HUDEP-2 (cell line): ENCODE results near the gene ALG9.
"Not testable (repeated sequence)": the region's sequence is repeated elsewhere in the genome, so short reads cannot be mapped to it uniquely, and the experiment has no call there.

Experiments used
- DNase-seq, 76 experiments: peaks; one replicate each; lab custom pipeline; 2025; ENCODE audit not compliant: unreplicated experiment in 76 of 76; lab: John Stamatoyannopoulos, UW

ALG9 gene

GRCh38 chr11:111771205-111771604 is 100.2 kb downstream of the ALG9 start:
- not testable (repeated sequence) for DNase-seq

- no peak for DNase-seq
Measured at GRCh38 chr11:111770581-111771134, 100.7 kb downstream of the ALG9 start.

- DNase-seq: peak in 8 of 76 experiments; percentile 28 to 51 (median 44)
Measured at GRCh38 chr11:111766834-111767142, 104.6 kb downstream of the ALG9 start.

GRCh38 chr11:111765984-111766833 is 105.2 kb downstream of the ALG9 start, which contains the start of gene PPP2R1B:
PPP2R1B (minus strand) TSS chr11:111766389; CDS start chr11:111766361, 28 bp downstream.
- peak in 74 of 76 experiments; percentile 12 to 92 (median 71) for DNase-seq

- peak in 4 of 76 experiments; percentile 4 to 41 (median 34) for DNase-seq
Measured at GRCh38 chr11:111765320-111765983, 105.9 kb downstream of the ALG9 start.

GRCh38 chr11:111764621-111765020 is 106.8 kb downstream of the ALG9 start:
- no peak for DNase-seq

- DNase-seq: peak in 4 of 76 experiments; percentile 9 to 19 (median 13)
Measured at GRCh38 chr11:111762981-111763643, 108.3 kb downstream of the ALG9 start.

GRCh38 chr11:111762526-111762925 is 108.9 kb downstream of the ALG9 start:
- DNase-seq: no peak

GRCh38 chr11:111761036-111761435 is 110.3 kb downstream of the ALG9 start:
- no peak for DNase-seq

GRCh38 chr11:111759778-111760407 is 111.5 kb downstream of the ALG9 start:
- DNase-seq: no peak

GRCh38 chr11:111759376-111759775 is 112.0 kb downstream of the ALG9 start:
- no peak for DNase-seq

- no peak for DNase-seq
Measured at GRCh38 chr11:111756097-111756496, 115.3 kb downstream of the ALG9 start.

GRCh38 chr11:111749646-111750045 is 121.7 kb downstream of the ALG9 start:
- DNase-seq: no peak

- DNase-seq: no peak
Measured at GRCh38 chr11:111748035-111748804, 123.2 kb downstream of the ALG9 start.

- DNase-seq: no peak
Measured at GRCh38 chr11:111745719-111746504, 125.5 kb downstream of the ALG9 start.

GRCh38 chr11:111743700-111744099 is 127.7 kb downstream of the ALG9 start:
- no peak for DNase-seq

- DNase-seq: peak in 1 of 76 experiments; percentile 15
Measured at GRCh38 chr11:111741751-111742150, 129.6 kb downstream of the ALG9 start.

- no peak for DNase-seq
Measured at GRCh38 chr11:111739299-111739698, 132.1 kb downstream of the ALG9 start.
